ENCODE data around the gene PDE10A.

Gene PDE10A

GRCh38 chr6:165390475-165390874 lies 272.6 kb downstream of the PDE10A start:
- no peak for TF ChIP-seq CTCF (IDR thresholded peaks at IDR 0.05; ENCODE audit: insufficient read depth, low read length, poor library complexity, severe bottlenecking)
- H3K27me3 ChIP-seq (replicated peaks; ENCODE audit: control insufficient read depth, insufficient read depth, low read length): no peaks in the 10 kb centered on the region
- no peak overlapping the region for H3K4me3 ChIP-seq (replicated peaks; ENCODE audit: low read depth, low read length)
- no peak for DNase-seq (ENCODE audit: extremely low read depth, insufficient read length)
- no peaks in the 10 kb centered on the region for H3K36me3 ChIP-seq (ENCODE audit: control insufficient read depth, insufficient read depth, low read length)

GRCh38 chr6:165389534-165389933 lies 273.5 kb downstream of the PDE10A start:
- Histone ChIP-seq H3K36me3 (ENCODE audit: control insufficient read depth, insufficient read depth, low read length) (no peaks in the 10 kb centered on the region), H3K4me3 (replicated peaks; ENCODE audit: low read depth, low read length) (no peak overlapping the region), H3K27me3 (replicated peaks; ENCODE audit: control insufficient read depth, insufficient read depth, low read length) (no peaks in the 10 kb centered on the region)
- TF ChIP-seq CTCF (IDR thresholded peaks at IDR 0.05; ENCODE audit: insufficient read depth, low read length, poor library complexity, severe bottlenecking): no peak
- DNase-seq (ENCODE audit: extremely low read depth, insufficient read length): no peak

GRCh38 chr6:165383323-165383722 lies 279.7 kb downstream of the PDE10A start:
- no peaks in the 10 kb centered on the region for H3K27me3 ChIP-seq (replicated peaks; ENCODE audit: control insufficient read depth, insufficient read depth, low read length)
- no peak for TF ChIP-seq CTCF (IDR thresholded peaks at IDR 0.05; ENCODE audit: insufficient read depth, low read length, poor library complexity, severe bottlenecking)
- no peak overlapping the region for H3K4me3 ChIP-seq (replicated peaks; ENCODE audit: low read depth, low read length)
- H3K36me3 ChIP-seq (ENCODE audit: control insufficient read depth, insufficient read depth, low read length): no peaks in the 10 kb centered on the region
- no peak for DNase-seq (ENCODE audit: extremely low read depth, insufficient read length)

GRCh38 chr6:165376100-165376499 lies 286.9 kb downstream of the PDE10A start:
- DNase-seq (ENCODE audit: extremely low read depth, insufficient read length): no peak
- H3K27me3 ChIP-seq (replicated peaks; ENCODE audit: control insufficient read depth, insufficient read depth, low read length): no peaks in the 10 kb centered on the region
- TF ChIP-seq CTCF (IDR thresholded peaks at IDR 0.05; ENCODE audit: insufficient read depth, low read length, poor library complexity, severe bottlenecking): no peak
- no peaks in the 10 kb centered on the region for H3K36me3 ChIP-seq (ENCODE audit: control insufficient read depth, insufficient read depth, low read length)
- H3K4me3 ChIP-seq (replicated peaks; ENCODE audit: low read depth, low read length): no peak overlapping the region

GRCh38 chr6:165365371-165365770 lies 297.7 kb downstream of the PDE10A start:
- no peak for TF ChIP-seq CTCF (IDR thresholded peaks at IDR 0.05; ENCODE audit: insufficient read depth, low read length, poor library complexity, severe bottlenecking)
- no peak overlapping the region for H3K4me3 ChIP-seq (replicated peaks; ENCODE audit: low read depth, low read length)
- DNase-seq (ENCODE audit: extremely low read depth, insufficient read length): no peak
- H3K36me3 ChIP-seq (ENCODE audit: control insufficient read depth, insufficient read depth, low read length): no peaks in the 10 kb centered on the region
- no peaks in the 10 kb centered on the region for H3K27me3 ChIP-seq (replicated peaks; ENCODE audit: control insufficient read depth, insufficient read depth, low read length)

- DNase-seq (ENCODE audit: extremely low read depth, insufficient read length): no peak
- H3K4me3 ChIP-seq (replicated peaks; ENCODE audit: low read depth, low read length): no peak overlapping the region
- H3K36me3 ChIP-seq (ENCODE audit: control insufficient read depth, insufficient read depth, low read length): no peaks in the 10 kb centered on the region
- no peaks in the 10 kb centered on the region for H3K27me3 ChIP-seq (replicated peaks; ENCODE audit: control insufficient read depth, insufficient read depth, low read length)
- TF ChIP-seq CTCF (IDR thresholded peaks at IDR 0.05; ENCODE audit: insufficient read depth, low read length, poor library complexity, severe bottlenecking): no peak
Observed at GRCh38 chr6:165345700-165346099, 317.3 kb downstream of the PDE10A start.
